HEK293 (cell line): Measurements from ENCODE around the gene ADAMTS13.
A peak's percentile ranks its signal among the peaks of the same experiment; 100 is the strongest.

Source experiments
- CTCF ChIA-PET: fragments of 350-600 bp; formaldehyde crosslinking; extraction: SDS; loops from one replicate; lab custom pipeline; 2021; ENCODE audit warnings: antibody characterized with exemption; lab: Yijun Ruan, JAX
- POLR2A ChIA-PET: fragments of 300-600 bp; formaldehyde crosslinking; extraction: SDS; loops from one replicate; lab custom pipeline; 2020; ENCODE audit warnings: antibody characterized with exemption, inconsistent platforms; lab: Yijun Ruan, JAX
- H3K27ac ChIP-seq: fragments of 200-500 bp; sonication (Bioruptor generic); 2 replicates; pipeline ENCODE4 v1.5.1; 2014; ENCODE audit warnings: low read depth, low read length, control low read depth, inconsistent platforms; ENCODE audit errors: extremely low read depth
- H3K36me3 ChIP-seq, 2 experiments: fragments of 200-500 bp in 1 of 2; sonication (Bioruptor generic) in 1 of 2; 1 replicate in 1 of 2; 2 replicates in 1 of 2; pipeline ENCODE4 v1.5.1; 2014 to 2017; ENCODE audit warnings: inconsistent platforms in 2 of 2, low read length in 2 of 2; ENCODE audit not compliant: control insufficient read depth in 2 of 2, insufficient read depth in 1 of 2
- H3K4me1 ChIP-seq: fragments of 200-500 bp; sonication (Bioruptor generic); 2 replicates; pipeline ENCODE4 v1.5.1; 2014; ENCODE audit warnings: mild to moderate bottlenecking, low read length, inconsistent platforms; ENCODE audit not compliant: control insufficient read depth, insufficient read depth
- H3K4me3 ChIP-seq: 2 replicates; pipeline ENCODE4 v1.5.1; 2011; ENCODE audit warnings: low read depth, mild to moderate bottlenecking, control low read depth, low read length, moderate library complexity
- H3K9me3 ChIP-seq: fragments of 200-500 bp; sonication (Bioruptor generic); 2 replicates; pipeline ENCODE4 v1.5.1; 2014; ENCODE audit warnings: low read depth, low read length, inconsistent platforms; ENCODE audit not compliant: control insufficient read depth, insufficient read depth
- HIC1 ChIP-seq: fragments of 450-650 bp; formaldehyde crosslinking; IDR thresholded peaks from 2 replicates; pipeline ENCODE4 v1.5.1; 2016; ENCODE audit warnings: missing biosample characterization, missing genetic modification characterization
- HOXD13 ChIP-seq: sonication (generic); formaldehyde crosslinking; IDR thresholded peaks from 2 replicates; pipeline ENCODE4 v1.8.0; 2022; ENCODE audit warnings: missing genetic modification reagents, borderline replicate concordance
- KLF8 ChIP-seq: fragments of 450-650 bp; formaldehyde crosslinking; IDR thresholded peaks from 2 replicates; pipeline ENCODE4 v1.5.1; 2016; ENCODE audit warnings: missing biosample characterization, missing genetic modification characterization
- KLF9 ChIP-seq: fragments of 450-650 bp; formaldehyde crosslinking; IDR thresholded peaks from 2 replicates; pipeline ENCODE4 v1.5.1; 2016; ENCODE audit warnings: missing biosample characterization, missing genetic modification characterization, low read depth
- SP3 ChIP-seq: fragments of 450-650 bp; formaldehyde crosslinking; IDR thresholded peaks from 2 replicates; pipeline ENCODE4 v1.5.1; 2016; ENCODE audit warnings: missing biosample characterization, missing genetic modification characterization
- YY1 ChIP-seq: fragments of 450-650 bp; formaldehyde crosslinking; IDR thresholded peaks from 2 replicates; pipeline ENCODE4 v1.5.1; 2018; ENCODE audit warnings: missing biosample characterization, missing genetic modification characterization
- ZBTB1 ChIP-seq: fragments of 450-650 bp; formaldehyde crosslinking; IDR thresholded peaks from 2 replicates; pipeline ENCODE4 v1.5.1; 2016; ENCODE audit warnings: missing biosample characterization, missing genetic modification characterization
- ZBTB17 ChIP-seq: fragments of 450-650 bp; formaldehyde crosslinking; IDR thresholded peaks from 2 replicates; pipeline ENCODE4 v1.5.1; 2016; ENCODE audit warnings: missing biosample characterization, missing genetic modification characterization
- ZBTB6 ChIP-seq: fragments of 450-650 bp; formaldehyde crosslinking; IDR thresholded peaks from 2 replicates; pipeline ENCODE4 v1.5.1; 2017; ENCODE audit warnings: missing biosample characterization, missing genetic modification characterization
- ZBTB8A ChIP-seq: fragments of 450-650 bp; formaldehyde crosslinking; IDR thresholded peaks from 2 replicates; pipeline ENCODE4 v1.5.1; 2016; ENCODE audit warnings: missing biosample characterization, missing genetic modification characterization
- ZNF202 ChIP-seq: fragments of 450-650 bp; formaldehyde crosslinking; IDR thresholded peaks from 2 replicates; pipeline ENCODE4 v1.5.1; 2016; ENCODE audit warnings: missing biosample characterization, missing genetic modification characterization, borderline replicate concordance
- ZNF211 ChIP-seq: fragments of 450-650 bp; formaldehyde crosslinking; IDR thresholded peaks from 2 replicates; pipeline ENCODE4 v1.5.1; 2016; ENCODE audit warnings: low read depth, missing biosample characterization, missing genetic modification characterization
- ZNF214 ChIP-seq: fragments of 450-650 bp; formaldehyde crosslinking; IDR thresholded peaks from 2 replicates; pipeline ENCODE4 v1.5.1; 2017; ENCODE audit warnings: missing biosample characterization, mild to moderate bottlenecking, missing genetic modification characterization, borderline replicate concordance
- ZNF416 ChIP-seq: fragments of 450-650 bp; formaldehyde crosslinking; IDR thresholded peaks from 2 replicates; pipeline ENCODE4 v1.5.1; 2016; ENCODE audit warnings: missing biosample characterization, missing genetic modification characterization
- ZNF423 ChIP-seq: fragments of 450-650 bp; formaldehyde crosslinking; IDR thresholded peaks from 2 replicates; pipeline ENCODE4 v1.5.1; 2016; ENCODE audit warnings: missing biosample characterization, missing genetic modification characterization
- ZNF449 ChIP-seq: fragments of 450-650 bp; formaldehyde crosslinking; IDR thresholded peaks from 2 replicates; pipeline ENCODE4 v1.5.1; 2017; ENCODE audit warnings: missing biosample characterization, mild to moderate bottlenecking, missing genetic modification characterization, moderate library complexity
- ZNF48 ChIP-seq: fragments of 450-650 bp; formaldehyde crosslinking; IDR thresholded peaks from 2 replicates; pipeline ENCODE4 v1.5.1; 2016; ENCODE audit warnings: missing biosample characterization, missing genetic modification characterization
- ZNF561 ChIP-seq: fragments of 450-650 bp; IDR thresholded peaks from 2 replicates; pipeline ENCODE4 v1.5.1; 2018; ENCODE audit warnings: missing biosample characterization, missing genetic modification characterization, borderline replicate concordance
- ZNF596 ChIP-seq: fragments of 450-650 bp; IDR thresholded peaks from 2 replicates; pipeline ENCODE4 v1.5.0; 2018; ENCODE audit warnings: missing biosample characterization, mild to moderate bottlenecking, missing genetic modification characterization, moderate library complexity
- ZNF660 ChIP-seq: fragments of 450-650 bp; IDR thresholded peaks from 2 replicates; pipeline ENCODE4 v1.5.1; 2018; ENCODE audit warnings: missing biosample characterization, mild to moderate bottlenecking, missing genetic modification characterization
- ZNF670 ChIP-seq: fragments of 450-650 bp; formaldehyde crosslinking; IDR thresholded peaks from 2 replicates; pipeline ENCODE4 v1.5.1; 2016; ENCODE audit warnings: missing biosample characterization, missing genetic modification characterization, low read depth
- ZNF792 ChIP-seq: fragments of 450-650 bp; formaldehyde crosslinking; IDR thresholded peaks from 2 replicates; pipeline ENCODE4 v1.5.1; 2016; ENCODE audit warnings: missing biosample characterization, missing genetic modification characterization
- ZNF837 ChIP-seq: fragments of 450-650 bp; formaldehyde crosslinking; IDR thresholded peaks from 2 replicates; pipeline ENCODE4 v1.5.1; 2016; ENCODE audit warnings: missing biosample characterization, missing genetic modification characterization
- ZSCAN16 ChIP-seq: fragments of 450-650 bp; formaldehyde crosslinking; IDR thresholded peaks from 2 replicates; pipeline ENCODE4 v1.5.1; 2016; ENCODE audit warnings: missing biosample characterization, missing genetic modification characterization
- TF ChIP-seq, protein P1 (sequence below): fragments of 450-650 bp; formaldehyde crosslinking; IDR thresholded peaks from 2 replicates; pipeline ENCODE4 v1.5.1; 2017; ENCODE audit warnings: missing biosample characterization, missing genetic modification characterization

ADAMTS13 gene

GRCh38 chr9:133454325-133454724, 32.2 kb downstream of the ADAMTS13 start:
- no peak overlapping the region for H3K27ac ChIP-seq
- H3K9me3 ChIP-seq, result no peaks in the 10 kb centered on the region
- no peak for TF ChIP-seq ZBTB8A (tag by site-specific recombination)
- TF ChIP-seq ZNF561, result no peak
- no peak for TF ChIP-seq ZNF211 (tag by site-specific recombination)
- TF ChIP-seq ZNF416 (tag by site-specific recombination), result no peak
- no peak for TF ChIP-seq ZNF423
- TF ChIP-seq ZNF596 (tag by site-specific recombination), result no peak
- no peak for TF ChIP-seq ZNF202
- no peak for TF ChIP-seq SP3 (tag by site-specific recombination)
- POLR2A ChIA-PET, result interaction anchor here (0.9 kb wide), 1 partner anchor 26 kb away, joined by 5 read pairs; no protein-coding TSS in a partner anchor
- H3K4me1 ChIP-seq, result no peaks in the 10 kb centered on the region
- CTCF ChIA-PET, result interaction anchor here (0.6 to 0.7 kb wide), 2 partner anchors 16 to 272 kb away, joined by 3 to 5 read pairs; no protein-coding TSS in a partner anchor
- H3K4me3 ChIP-seq, result no peak overlapping the region
- H3K36me3 ChIP-seq, result peaks cover 0 to 7% of the 10 kb centered on the region in 2 experiments; a peak in 1 of 3 replicates

DNA sequence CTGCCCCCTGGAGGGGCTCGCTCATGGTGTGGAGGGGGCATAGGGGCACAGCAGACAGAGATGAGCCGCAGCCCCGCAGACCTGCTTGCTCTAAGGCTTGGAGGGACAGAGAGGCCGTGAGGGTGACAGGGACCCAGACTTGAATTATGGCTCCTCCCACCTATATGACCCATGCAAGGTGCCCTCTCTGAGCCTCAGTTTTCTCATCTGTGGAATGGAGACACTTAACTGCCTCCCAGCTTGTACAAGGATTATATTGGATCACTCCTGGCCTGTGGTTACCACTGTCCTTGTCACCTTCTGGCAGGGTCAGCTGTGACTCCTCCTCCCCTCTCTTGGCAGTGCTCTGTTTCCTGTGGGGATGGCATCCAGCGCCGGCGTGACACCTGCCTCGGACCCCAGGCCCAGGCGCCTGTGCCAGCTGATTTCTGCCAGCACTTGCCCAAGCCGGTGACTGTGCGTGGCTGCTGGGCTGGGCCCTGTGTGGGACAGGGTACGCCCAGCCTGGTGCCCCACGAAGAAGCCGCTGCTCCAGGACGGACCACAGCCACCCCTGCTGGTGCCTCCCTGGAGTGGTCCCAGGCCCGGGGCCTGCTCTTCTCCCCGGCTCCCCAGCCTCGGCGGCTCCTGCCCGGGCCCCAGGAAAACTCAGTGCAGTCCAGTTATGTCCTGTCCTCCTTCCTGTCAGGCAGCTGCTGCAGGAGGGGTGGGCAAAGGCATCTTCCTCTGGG, 32.9 kb downstream of the ADAMTS13 start:
- H3K9me3 ChIP-seq, result no peaks in the 10 kb centered on the region
- POLR2A ChIA-PET, result interaction anchor here (0.9 kb wide), 1 partner anchor 27 kb away, joined by 5 read pairs; no protein-coding TSS in a partner anchor
- H3K4me1 ChIP-seq, result no peaks in the 10 kb centered on the region
- peaks cover 0 to 7% of the 10 kb centered on the region in 2 experiments; a peak in 1 of 3 replicates for H3K36me3 ChIP-seq
- no peak overlapping the region for H3K4me3 ChIP-seq
- TF ChIP-seq ZNF792 (tag by site-specific recombination) (no peak), KLF9 (no peak), HIC1 (tag by site-specific recombination) (0 out of 2 replicates have a peak, but pooled peaks have one; percentile 6), HOXD13 (CRISPR knock-in tag) (no peak)
- CTCF ChIA-PET, result interaction anchor here (0.6 to 0.7 kb wide), 2 partner anchors 17 to 272 kb away, joined by 3 to 5 read pairs; no protein-coding TSS in a partner anchor
- no peak overlapping the region for H3K27ac ChIP-seq

GRCh38 chr9:133455936-133456335, 33.8 kb downstream of the ADAMTS13 start:
- Histone ChIP-seq H3K4me3 (no peak overlapping the region), H3K9me3 (no peaks in the 10 kb centered on the region), H3K36me3 (peaks cover 0 to 7% of the 10 kb centered on the region in 2 experiments; a peak in 1 of 3 replicates), H3K4me1 (no peaks in the 10 kb centered on the region), H3K27ac (no peak overlapping the region)
- ChIA-PET POLR2A (no interaction called here), CTCF (interaction anchor here (1.9 kb wide), 1 partner anchor 31 kb away, joined by 5 read pairs; no protein-coding TSS in a partner anchor)
- TF ChIP-seq ZBTB17 (tag by site-specific recombination) (no peak), ZNF660 (tag by site-specific recombination) (no peak), ZSCAN16 (tag by site-specific recombination) (no peak), ZBTB6 (tag by site-specific recombination) (no peak), ZNF449 (tag by site-specific recombination) (no peak), ZNF48 (tag by site-specific recombination) (no peak), YY1 (tag by site-specific recombination) (no peak), ZNF214 (no peak), ZBTB1 (tag by site-specific recombination) (no peak), ZNF837 (tag by site-specific recombination) (no peak), ZNF670 (tag by site-specific recombination) (no peak), ZNF211 (tag by site-specific recombination) (no peak), KLF8 (no peak)
- TF ChIP-seq, protein P1, sequence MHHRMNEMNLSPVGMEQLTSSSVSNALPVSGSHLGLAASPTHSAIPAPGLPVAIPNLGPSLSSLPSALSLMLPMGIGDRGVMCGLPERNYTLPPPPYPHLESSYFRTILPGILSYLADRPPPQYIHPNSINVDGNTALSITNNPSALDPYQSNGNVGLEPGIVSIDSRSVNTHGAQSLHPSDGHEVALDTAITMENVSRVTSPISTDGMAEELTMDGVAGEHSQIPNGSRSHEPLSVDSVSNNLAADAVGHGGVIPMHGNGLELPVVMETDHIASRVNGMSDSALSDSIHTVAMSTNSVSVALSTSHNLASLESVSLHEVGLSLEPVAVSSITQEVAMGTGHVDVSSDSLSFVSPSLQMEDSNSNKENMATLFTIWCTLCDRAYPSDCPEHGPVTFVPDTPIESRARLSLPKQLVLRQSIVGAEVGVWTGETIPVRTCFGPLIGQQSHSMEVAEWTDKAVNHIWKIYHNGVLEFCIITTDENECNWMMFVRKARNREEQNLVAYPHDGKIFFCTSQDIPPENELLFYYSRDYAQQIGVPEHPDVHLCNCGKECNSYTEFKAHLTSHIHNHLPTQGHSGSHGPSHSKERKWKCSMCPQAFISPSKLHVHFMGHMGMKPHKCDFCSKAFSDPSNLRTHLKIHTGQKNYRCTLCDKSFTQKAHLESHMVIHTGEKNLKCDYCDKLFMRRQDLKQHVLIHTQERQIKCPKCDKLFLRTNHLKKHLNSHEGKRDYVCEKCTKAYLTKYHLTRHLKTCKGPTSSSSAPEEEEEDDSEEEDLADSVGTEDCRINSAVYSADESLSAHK (tag by site-specific recombination), result no peak
